Measurements from ENCODE around the gene FMN1. TPM values are rescaled to one million over a fixed set of nuclear protein-coding genes. Genes with fewer than 3 reads are reported as not detected.

FMN1 gene
- polyA plus RNA-seq, 2 of the 4 experiments (the other 2 are of a cell fraction) = 0.53 to 2.2 TPM

DNA sequence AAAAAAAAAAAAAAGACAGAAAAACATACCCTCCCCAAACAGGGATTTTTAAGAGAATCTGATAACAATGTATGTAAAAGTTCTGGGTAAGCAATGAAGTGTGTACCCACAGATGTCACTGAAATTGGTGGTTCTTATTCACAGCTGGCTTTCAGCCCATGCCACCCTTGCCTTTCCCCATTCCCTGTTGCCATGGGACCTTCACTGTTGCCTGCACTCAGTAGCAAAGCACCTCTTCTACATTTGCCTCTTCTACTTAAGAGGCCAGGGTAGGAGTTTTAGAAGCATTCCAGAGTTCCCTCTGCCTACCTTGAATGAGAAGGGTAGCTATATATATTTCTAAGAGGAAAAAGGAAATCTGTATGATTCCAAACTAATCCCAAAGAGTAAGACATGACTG is 57.4 kb downstream of the FMN1 start:
- Histone ChIP-seq H3K4me2 (no peak overlapping the region), H3K9me3 (no peaks in the 10 kb centered on the region), H3K4me3 (no peak overlapping the region), H3K27ac (no peak overlapping the region), H3K4me1 (no peaks in the 10 kb centered on the region)
- no peak for ATAC-seq
- no peak for FAIRE-seq
- CTCF ChIA-PET = interaction anchor here (0.9 to 16.2 kb wide), 9 partner anchors 9 to 564 kb away, joined by 3 to 346 read pairs (median 5); no protein-coding TSS in a partner anchor
- POLR2A ChIA-PET = no interaction called here
- TF ChIP-seq KDM5A (IDR thresholded peaks at IDR 0.05) (no peak), HEYL (CRISPR knock-in tag; IDR thresholded peaks at IDR 0.05) (no peak), MAZ (IDR thresholded peaks at IDR 0.05; ENCODE audit: borderline replicate concordance, low read depth, low read length) (no peak), RARB (CRISPR knock-in tag; IDR thresholded peaks at IDR 0.05) (no peak), MAFK (IDR thresholded peaks at IDR 0.05; ENCODE audit: partially characterized antibody) (no peak), JUNB (IDR thresholded peaks at IDR 0.05) (no peak), RNF2 (IDR thresholded peaks at IDR 0.05; ENCODE audit: borderline replicate concordance, low read depth) (no peak), SREBF2 (IDR thresholded peaks at IDR 0.05) (no peak), ZFP36 (IDR thresholded peaks at IDR 0.05; ENCODE audit: borderline replicate concordance, partially characterized antibody) (no peak), BHLHE40 (IDR thresholded peaks at IDR 0.05; ENCODE audit: low read depth, low read length) (no peak), GATA3 (IDR thresholded peaks at IDR 0.05; ENCODE audit: borderline replicate concordance) (no peak)
- TF ChIP-seq, protein P1, sequence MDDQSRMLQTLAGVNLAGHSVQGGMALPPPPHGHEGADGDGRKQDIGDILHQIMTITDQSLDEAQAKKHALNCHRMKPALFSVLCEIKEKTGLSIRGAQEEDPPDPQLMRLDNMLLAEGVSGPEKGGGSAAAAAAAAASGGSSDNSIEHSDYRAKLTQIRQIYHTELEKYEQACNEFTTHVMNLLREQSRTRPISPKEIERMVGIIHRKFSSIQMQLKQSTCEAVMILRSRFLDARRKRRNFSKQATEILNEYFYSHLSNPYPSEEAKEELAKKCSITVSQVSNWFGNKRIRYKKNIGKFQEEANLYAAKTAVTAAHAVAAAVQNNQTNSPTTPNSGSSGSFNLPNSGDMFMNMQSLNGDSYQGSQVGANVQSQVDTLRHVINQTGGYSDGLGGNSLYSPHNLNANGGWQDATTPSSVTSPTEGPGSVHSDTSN (IDR thresholded peaks at IDR 0.05) = no peak
- TF ChIP-seq, protein P2, sequence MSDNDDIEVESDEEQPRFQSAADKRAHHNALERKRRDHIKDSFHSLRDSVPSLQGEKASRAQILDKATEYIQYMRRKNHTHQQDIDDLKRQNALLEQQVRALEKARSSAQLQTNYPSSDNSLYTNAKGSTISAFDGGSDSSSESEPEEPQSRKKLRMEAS (IDR thresholded peaks at IDR 0.05) = no peak
- no peak for DNase-seq (ENCODE audit: low read depth in 1 of 2, low spot score in 1 of 2)

DNA sequence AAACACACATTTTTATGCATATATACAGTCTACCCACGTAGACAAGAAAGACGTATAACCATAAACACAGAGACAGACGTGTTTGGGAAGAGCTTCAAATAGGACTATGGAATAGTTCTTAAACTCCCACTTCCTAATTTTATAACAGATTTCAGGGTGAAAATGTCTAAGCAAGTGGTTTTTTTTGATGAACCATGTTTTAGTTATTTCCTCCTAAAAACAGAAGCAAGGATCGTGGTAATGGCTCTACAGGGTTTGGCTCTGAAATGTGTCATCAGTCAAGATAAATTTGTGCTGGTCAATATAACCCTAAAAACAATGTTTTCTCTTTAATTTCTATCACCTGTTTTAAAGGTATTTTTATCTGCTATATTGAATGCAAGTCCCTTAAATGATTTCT is 58.2 kb downstream of the FMN1 start:
- no peak for TF ChIP-seq MAZ (IDR thresholded peaks at IDR 0.05; ENCODE audit: borderline replicate concordance, low read depth, low read length)
- TF ChIP-seq JUN (IDR thresholded peaks at IDR 0.05) = no peak
- TF ChIP-seq, protein P3, sequence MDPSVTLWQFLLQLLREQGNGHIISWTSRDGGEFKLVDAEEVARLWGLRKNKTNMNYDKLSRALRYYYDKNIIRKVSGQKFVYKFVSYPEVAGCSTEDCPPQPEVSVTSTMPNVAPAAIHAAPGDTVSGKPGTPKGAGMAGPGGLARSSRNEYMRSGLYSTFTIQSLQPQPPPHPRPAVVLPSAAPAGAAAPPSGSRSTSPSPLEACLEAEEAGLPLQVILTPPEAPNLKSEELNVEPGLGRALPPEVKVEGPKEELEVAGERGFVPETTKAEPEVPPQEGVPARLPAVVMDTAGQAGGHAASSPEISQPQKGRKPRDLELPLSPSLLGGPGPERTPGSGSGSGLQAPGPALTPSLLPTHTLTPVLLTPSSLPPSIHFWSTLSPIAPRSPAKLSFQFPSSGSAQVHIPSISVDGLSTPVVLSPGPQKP (IDR thresholded peaks at IDR 0.05; ENCODE audit: low read depth, low read length) = no peak
- TF ChIP-seq HDAC2 (IDR thresholded peaks at IDR 0.05) = no peak
- TF ChIP-seq GATA3 (IDR thresholded peaks at IDR 0.05; ENCODE audit: borderline replicate concordance) = no peak
- no peak for TF ChIP-seq KDM1A (IDR thresholded peaks at IDR 0.05; ENCODE audit: low read depth)
- no peak for TF ChIP-seq FOSL2 (IDR thresholded peaks at IDR 0.05)
- no peak for TF ChIP-seq FOSL2 (CRISPR knock-in tag; IDR thresholded peaks at IDR 0.05)
- Histone ChIP-seq H3K4me3 (no peak overlapping the region), H3K4me2 (no peak overlapping the region), H3K9me3 (no peaks in the 10 kb centered on the region), H3K27ac (no peak overlapping the region), H3K4me1 (no peaks in the 10 kb centered on the region; the same call in 2 of the 3 replicates)
- POLR2A ChIA-PET = no interaction called here
- WGBS (ENCODE audit: missing lambda C conversion rate) = 5% methylated on average over 4 of the region's 4 CpGs
- ATAC-seq = no peak
- DNase-seq (ENCODE audit: low read depth in 1 of 2, low spot score in 1 of 2) = no peak
- CTCF ChIA-PET = interaction anchor here (2.5 to 16.2 kb wide), 6 partner anchors 10 to 487 kb away, joined by 8 to 346 read pairs (median 66); no protein-coding TSS in a partner anchor
- no peak for FAIRE-seq

DNA sequence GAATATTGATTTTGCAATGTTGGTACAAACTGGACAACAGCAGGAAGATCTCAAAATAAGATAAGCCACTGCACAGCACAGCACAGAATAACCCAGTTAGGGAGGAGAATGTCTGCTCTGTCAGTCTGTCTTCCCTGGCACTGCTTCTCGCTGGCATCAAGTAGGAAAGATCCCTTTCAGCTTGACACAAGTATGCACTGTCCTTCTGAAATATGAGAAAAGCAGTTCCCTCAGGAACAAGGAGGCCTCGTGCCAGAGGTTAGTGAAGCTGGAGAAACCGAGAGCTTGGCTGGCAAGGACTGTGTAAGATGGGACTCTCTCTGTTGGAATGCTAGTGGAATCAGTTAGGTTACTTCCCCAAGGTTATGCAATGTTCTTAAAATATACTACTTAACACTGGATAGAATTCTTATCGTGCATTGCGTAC is 59.1 kb downstream of the FMN1 start:
- CTCF ChIA-PET = interaction anchor here (1.1 to 16.2 kb wide), 7 partner anchors 8 to 492 kb away, joined by 4 to 346 read pairs (median 64); no protein-coding TSS in a partner anchor
- Histone ChIP-seq H3K4me1 (no peaks in the 10 kb centered on the region; the same call in 2 of the 3 replicates), H3K27ac (no peak overlapping the region), H3K4me2 (no peak overlapping the region), H3K4me3 (no peak overlapping the region), H3K9me3 (no peaks in the 10 kb centered on the region)
- FAIRE-seq (no peak), ATAC-seq (no peak), DNase-seq (ENCODE audit: low read depth in 1 of 2, low spot score in 1 of 2) (no peak)
- WGBS (ENCODE audit: missing lambda C conversion rate) = 48% methylated on average over 5 of the region's 5 CpGs
- POLR2A ChIA-PET = no interaction called here
- no peak for TF ChIP-seq CEBPB (IDR thresholded peaks at IDR 0.05)
- TF ChIP-seq MAZ (IDR thresholded peaks at IDR 0.05; ENCODE audit: borderline replicate concordance, low read depth, low read length) = no peak
- TF ChIP-seq MYC (IDR thresholded peaks at IDR 0.05; ENCODE audit: borderline replicate concordance, low read length) = no peak
- no peak for TF ChIP-seq SREBF2 (IDR thresholded peaks at IDR 0.05)
- no peak for TF ChIP-seq JUNB (IDR thresholded peaks at IDR 0.05)
- no peak for TF ChIP-seq KDM1A (IDR thresholded peaks at IDR 0.05; ENCODE audit: low read depth)

Data from A549 (cell line).